WTC11 (cell line): ENCODE results near the gene HOXC4. TPM values are rescaled to one million over a fixed set of nuclear protein-coding genes. Genes with fewer than 3 reads are reported as not detected.

Experiments
- ATAC-seq: fragments of 200-7000 bp; cut with Tn5 transposase; 2 replicates; pipeline ENCODE4 v1.10.0; 2021; ENCODE audit warnings: mild to moderate bottlenecking, moderate library complexity
- Bru-seq: library from RNA; stranded (reverse); fragments of 400-500 nt; gene quantifications from one replicate; lab custom pipeline; 2021; lab: Mats Ljungman, UMichigan
- CTCF ChIA-PET: fragments of 300-600 bp; sonication (Branson Sonifier 250); formaldehyde crosslinking; loops from one replicate; lab custom pipeline; 2021; ENCODE audit warnings: antibody characterized with exemption; lab: Charles Lee
- POLR2A ChIA-PET: fragments of 350-600 bp; sonication (Branson Sonifier 250); formaldehyde crosslinking; loops from one replicate; lab custom pipeline; 2021; ENCODE audit warnings: antibody characterized with exemption; lab: Charles Lee
- DNase-seq: peaks from one replicate; pipeline ENCODE4 v3.0.0; 2021; ENCODE audit warnings: low spot score
- H3K27ac Mint-ChIP-seq: 2 replicates; pipeline ENCODE4 v1.8.0; 2021; ENCODE audit warnings: mixed read lengths
- H3K27me3 Mint-ChIP-seq: 2 replicates; pipeline ENCODE4 v1.8.0; 2021; ENCODE audit warnings: low read depth, mild to moderate bottlenecking, moderate library complexity, mixed read lengths
- H3K36me3 Mint-ChIP-seq: 2 replicates; pipeline ENCODE4 v1.8.0; 2021; ENCODE audit warnings: mixed read lengths
- H3K4me1 Mint-ChIP-seq: 2 replicates; pipeline ENCODE4 v1.8.0; 2022; ENCODE audit warnings: mixed read lengths
- H3K4me3 Mint-ChIP-seq: 2 replicates; pipeline ENCODE4 v1.8.0; 2021; ENCODE audit warnings: mild to moderate bottlenecking, moderate library complexity, mixed read lengths
- H3K9me3 Mint-ChIP-seq: 2 replicates; pipeline ENCODE4 v1.8.0; 2021; ENCODE audit warnings: mixed read lengths
- ARID4B ChIP-seq: sonication (generic); formaldehyde crosslinking; IDR thresholded peaks from 2 replicates; pipeline ENCODE4 v1.8.0; 2023; ENCODE audit warnings: missing genetic modification reagents, mild to moderate bottlenecking, borderline replicate concordance
- EMX1 ChIP-seq: fragments of 250-450 bp; sonication (Bioruptor Pico); IDR thresholded peaks from 2 replicates; pipeline ENCODE4 v1.8.0; 2021; ENCODE audit warnings: mild to moderate bottlenecking
- ESRRA ChIP-seq: sonication (generic); formaldehyde crosslinking; IDR thresholded peaks from 2 replicates; pipeline ENCODE4 v1.8.1; 2022; ENCODE audit warnings: mild to moderate bottlenecking, missing genetic modification reagents, borderline replicate concordance
- GABPB1 ChIP-seq: sonication (generic); formaldehyde crosslinking; IDR thresholded peaks from 2 replicates; pipeline ENCODE4 v1.8.1; 2023; ENCODE audit warnings: mild to moderate bottlenecking, missing genetic modification reagents
- HMGXB4 ChIP-seq: sonication (generic); formaldehyde crosslinking; IDR thresholded peaks from 2 replicates; pipeline ENCODE4 v1.8.1; 2023; ENCODE audit warnings: mild to moderate bottlenecking, moderate library complexity, missing genetic modification reagents
- IRF2 ChIP-seq: sonication (generic); formaldehyde crosslinking; IDR thresholded peaks from 2 replicates; pipeline ENCODE4 v1.8.0; 2022; ENCODE audit warnings: low read depth, missing genetic modification reagents, borderline replicate concordance
- JAZF1 ChIP-seq: fragments of 250-450 bp; sonication (Bioruptor Pico); IDR thresholded peaks from 2 replicates; pipeline ENCODE4 v1.9.0; 2021; ENCODE audit warnings: moderate library complexity, mild to moderate bottlenecking, inconsistent platforms
- NFATC4 ChIP-seq: fragments of 250-450 bp; sonication (Bioruptor Pico); IDR thresholded peaks from 2 replicates; pipeline ENCODE4 v1.9.0; 2021; ENCODE audit warnings: mild to moderate bottlenecking
- OVOL2 ChIP-seq: fragments of 250-450 bp; sonication (Bioruptor Pico); IDR thresholded peaks from 2 replicates; pipeline ENCODE4 v1.9.0; 2021; ENCODE audit warnings: mild to moderate bottlenecking, borderline replicate concordance
- TP53 ChIP-seq: sonication (generic); formaldehyde crosslinking; IDR thresholded peaks from 2 replicates; pipeline ENCODE4 v1.8.1; 2023; ENCODE audit warnings: mild to moderate bottlenecking, missing genetic modification reagents
- USF1 ChIP-seq: sonication (generic); formaldehyde crosslinking; IDR thresholded peaks from 2 replicates; pipeline ENCODE4 v1.8.0; 2022; ENCODE audit warnings: mild to moderate bottlenecking, missing genetic modification reagents
- ZBTB43 ChIP-seq: sonication (generic); formaldehyde crosslinking; IDR thresholded peaks from 2 replicates; pipeline ENCODE4 v1.8.1; 2023; ENCODE audit warnings: mild to moderate bottlenecking, missing genetic modification reagents
- ZNF317 ChIP-seq: sonication (generic); formaldehyde crosslinking; IDR thresholded peaks from 2 replicates; pipeline ENCODE4 v1.8.1; 2023; ENCODE audit warnings: low read depth, mild to moderate bottlenecking, moderate library complexity, missing genetic modification reagents, borderline replicate concordance
- ZNF396 ChIP-seq: fragments of 250-450 bp; sonication (Bioruptor Pico); IDR thresholded peaks from 2 replicates; pipeline ENCODE4 v1.8.0; 2021; ENCODE audit warnings: mild to moderate bottlenecking, moderate library complexity, borderline replicate concordance
- long read RNA-seq, 3 experiments: library from RNA in 1 of 3; library from capped mRNA in 1 of 3; library from polyadenylated mRNA in 1 of 3; unstranded in 2 of 3; stranded (forward) in 1 of 3; transcript quantifications; one replicate each; pipeline ENCODE4 v2.0.0, GENCODE V29; 2021
- total RNA-seq: library from RNA; stranded (reverse); gene quantifications from 3 replicates; pipeline ENCODE4 v1.2.3, GENCODE V29; 2021
- TF ChIP-seq, protein P1 (sequence below): sonication (generic); formaldehyde crosslinking; IDR thresholded peaks from 2 replicates; pipeline ENCODE4 v1.8.1; 2022; ENCODE audit warnings: mild to moderate bottlenecking, moderate library complexity, missing genetic modification reagents
- TF ChIP-seq, protein P2 (sequence below): sonication (generic); formaldehyde crosslinking; IDR thresholded peaks from 2 replicates; pipeline ENCODE4 v1.8.0; 2022; ENCODE audit warnings: mild to moderate bottlenecking, missing genetic modification reagents
- TF ChIP-seq, protein P3 (sequence below): sonication (generic); formaldehyde crosslinking; IDR thresholded peaks from 2 replicates; pipeline ENCODE4 v1.8.0; 2022; ENCODE audit warnings: mild to moderate bottlenecking, missing genetic modification reagents
- TF ChIP-seq, protein P4 (sequence below): sonication (generic); formaldehyde crosslinking; IDR thresholded peaks from 2 replicates; pipeline ENCODE4 v1.8.1; 2023; ENCODE audit warnings: mild to moderate bottlenecking, missing genetic modification reagents, moderate library complexity

Gene HOXC4
- total RNA-seq (0.14 to 0.46 TPM (median 0.30 TPM) in 3 replicates), Bru-seq, nascent RNA (percentile 7 among the genes with signal in this experiment)
- long read RNA-seq, experiment 1 = 0 reads
- long read RNA-seq, experiment 2, partial matches to known transcripts = 0 of 1 reads
- long read RNA-seq, experiment 2, other reads (novel, unspliced or antisense) = 0 of 1 reads
- long read RNA-seq, experiment 3 = 0 reads

DNA sequence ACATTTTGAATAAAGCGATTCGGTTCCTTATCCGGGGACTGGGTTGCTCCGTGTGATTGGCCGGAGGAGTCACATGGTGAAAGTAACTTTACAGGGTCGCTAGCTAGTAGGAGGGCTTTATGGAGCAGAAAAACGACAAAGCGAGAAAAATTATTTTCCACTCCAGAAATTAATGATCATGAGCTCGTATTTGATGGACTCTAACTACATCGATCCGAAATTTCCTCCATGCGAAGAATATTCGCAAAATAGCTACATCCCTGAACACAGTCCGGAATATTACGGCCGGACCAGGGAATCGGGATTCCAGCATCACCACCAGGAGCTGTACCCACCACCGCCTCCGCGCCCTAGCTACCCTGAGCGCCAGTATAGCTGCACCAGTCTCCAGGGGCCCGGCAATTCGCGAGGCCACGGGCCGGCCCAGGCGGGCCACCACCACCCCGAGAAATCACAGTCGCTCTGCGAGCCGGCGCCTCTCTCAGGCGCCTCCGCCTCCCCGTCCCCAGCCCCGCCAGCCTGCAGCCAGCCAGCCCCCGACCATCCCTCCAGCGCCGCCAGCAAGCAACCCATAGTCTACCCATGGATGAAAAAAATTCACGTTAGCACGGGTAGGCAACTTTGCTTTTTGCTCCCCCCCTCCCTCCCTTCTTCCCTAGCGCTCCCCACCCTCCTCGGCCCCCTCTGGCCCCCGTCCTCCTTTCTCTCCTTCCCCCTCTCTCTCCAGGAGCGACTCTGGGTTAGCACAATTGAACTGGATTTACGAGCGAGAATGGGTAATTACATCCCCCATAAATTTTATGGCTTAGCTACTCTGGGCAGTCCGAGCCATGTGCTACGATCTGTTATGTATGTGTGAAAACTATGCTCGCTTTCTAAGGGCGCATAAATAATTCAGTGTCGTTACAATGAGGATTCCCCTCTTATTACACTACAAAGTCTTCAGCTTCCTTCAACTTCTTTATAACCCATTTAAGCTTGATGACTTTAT is at the start of gene HOXC4:
Gene HOXC4, plus strand, starts transcription at position 85 of the 991 bp plus-strand sequence. Its CDS starts 88 bp downstream, at position 173.
- peak; percentile 29 for ATAC-seq
- CTCF ChIA-PET = interaction anchor here (0.5 to 3.0 kb wide), 12 partner anchors 20 to 297 kb away, joined by 3 to 24 read pairs (median 6); partner anchors contain the start of genes HOXC5 and SMUG1
- peak within 1 kb of the TSS; percentile 64 for H3K4me3 Mint-ChIP-seq
- peaks cover 100% of the 10 kb centered on the region for H3K27me3 Mint-ChIP-seq
- no peaks in the 10 kb centered on the region for H3K9me3 Mint-ChIP-seq
- H3K4me1 Mint-ChIP-seq = peaks cover 63% of the 10 kb centered on the region
- DNase-seq = peak; percentile 38
- H3K27ac Mint-ChIP-seq = no peak within 1 kb of the TSS
- TF ChIP-seq OVOL2 (CRISPR knock-in tag) (no peak), ZNF317 (CRISPR knock-in tag) (no peak), GABPB1 (CRISPR knock-in tag) (no peak), ZNF396 (CRISPR knock-in tag) (no peak), IRF2 (no peak), ESRRA (CRISPR knock-in tag) (no peak), EMX1 (CRISPR knock-in tag) (no peak), HMGXB4 (no peak), TP53 (no peak), JAZF1 (CRISPR knock-in tag) (no peak), ZBTB43 (CRISPR knock-in tag) (no peak), ARID4B (CRISPR knock-in tag) (no peak), USF1 (CRISPR knock-in tag) (peak; percentile 48; the same call in 1 of the 2 replicates), NFATC4 (CRISPR knock-in tag) (no peak)
- TF ChIP-seq, protein P1, sequence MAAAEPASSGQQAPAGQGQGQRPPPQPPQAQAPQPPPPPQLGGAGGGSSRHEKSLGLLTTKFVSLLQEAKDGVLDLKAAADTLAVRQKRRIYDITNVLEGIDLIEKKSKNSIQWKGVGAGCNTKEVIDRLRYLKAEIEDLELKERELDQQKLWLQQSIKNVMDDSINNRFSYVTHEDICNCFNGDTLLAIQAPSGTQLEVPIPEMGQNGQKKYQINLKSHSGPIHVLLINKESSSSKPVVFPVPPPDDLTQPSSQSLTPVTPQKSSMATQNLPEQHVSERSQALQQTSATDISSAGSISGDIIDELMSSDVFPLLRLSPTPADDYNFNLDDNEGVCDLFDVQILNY (CRISPR knock-in tag) = no peak
- TF ChIP-seq, protein P2, sequence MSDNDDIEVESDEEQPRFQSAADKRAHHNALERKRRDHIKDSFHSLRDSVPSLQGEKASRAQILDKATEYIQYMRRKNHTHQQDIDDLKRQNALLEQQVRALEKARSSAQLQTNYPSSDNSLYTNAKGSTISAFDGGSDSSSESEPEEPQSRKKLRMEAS (CRISPR knock-in tag) = no peak
- TF ChIP-seq, protein P3, sequence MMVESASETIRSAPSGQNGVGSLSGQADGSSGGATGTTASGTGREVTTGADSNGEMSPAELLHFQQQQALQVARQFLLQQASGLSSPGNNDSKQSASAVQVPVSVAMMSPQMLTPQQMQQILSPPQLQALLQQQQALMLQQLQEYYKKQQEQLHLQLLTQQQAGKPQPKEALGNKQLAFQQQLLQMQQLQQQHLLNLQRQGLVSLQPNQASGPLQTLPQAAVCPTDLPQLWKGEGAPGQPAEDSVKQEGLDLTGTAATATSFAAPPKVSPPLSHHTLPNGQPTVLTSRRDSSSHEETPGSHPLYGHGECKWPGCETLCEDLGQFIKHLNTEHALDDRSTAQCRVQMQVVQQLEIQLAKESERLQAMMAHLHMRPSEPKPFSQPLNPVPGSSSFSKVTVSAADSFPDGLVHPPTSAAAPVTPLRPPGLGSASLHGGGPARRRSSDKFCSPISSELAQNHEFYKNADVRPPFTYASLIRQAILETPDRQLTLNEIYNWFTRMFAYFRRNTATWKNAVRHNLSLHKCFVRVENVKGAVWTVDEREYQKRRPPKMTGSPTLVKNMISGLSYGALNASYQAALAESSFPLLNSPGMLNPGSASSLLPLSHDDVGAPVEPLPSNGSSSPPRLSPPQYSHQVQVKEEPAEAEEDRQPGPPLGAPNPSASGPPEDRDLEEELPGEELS (CRISPR knock-in tag) = no peak
- TF ChIP-seq, protein P4, sequence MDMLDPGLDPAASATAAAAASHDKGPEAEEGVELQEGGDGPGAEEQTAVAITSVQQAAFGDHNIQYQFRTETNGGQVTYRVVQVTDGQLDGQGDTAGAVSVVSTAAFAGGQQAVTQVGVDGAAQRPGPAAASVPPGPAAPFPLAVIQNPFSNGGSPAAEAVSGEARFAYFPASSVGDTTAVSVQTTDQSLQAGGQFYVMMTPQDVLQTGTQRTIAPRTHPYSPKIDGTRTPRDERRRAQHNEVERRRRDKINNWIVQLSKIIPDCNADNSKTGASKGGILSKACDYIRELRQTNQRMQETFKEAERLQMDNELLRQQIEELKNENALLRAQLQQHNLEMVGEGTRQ (CRISPR knock-in tag) = peak; percentile 68
- TF ChIP-seq, all 79 proteins: peak for 2
- POLR2A ChIA-PET = interaction anchor here (0.6 to 1.1 kb wide), 5 partner anchors 21 to 62 kb away, joined by 3 to 5 read pairs (median 3); no protein-coding TSS in a partner anchor
- H3K36me3 Mint-ChIP-seq = no peaks in the 10 kb centered on the region
